Effector memory CD8-positive, alpha-beta T cell (primary cell): Measurements from ENCODE around the gene COL4A6.

Experiments
- ATAC-seq: fragments of 150-1000 bp; cut with Tn5 transposase; replicated peaks from 2 replicates; pipeline ENCODE4 v1.10.0; 2021; ENCODE audit warnings: mild to moderate bottlenecking, moderate library complexity
- DNase-seq, 3 experiments: peaks; one replicate each; pipeline ENCODE4 v3.0.0; 2021
- H3K27ac Mint-ChIP-seq, 2 donors: one replicate each; pipeline ENCODE4 v1.8.0; 2022; ENCODE audit warnings: mild to moderate bottlenecking in 2 of 2, mixed read lengths in 2 of 2, moderate library complexity in 2 of 2
- H3K27me3 Mint-ChIP-seq, 2 donors: one replicate each; pipeline ENCODE4 v1.8.0; 2022; ENCODE audit warnings: mixed read lengths in 2 of 2
- H3K36me3 Mint-ChIP-seq: one replicate; pipeline ENCODE4 v1.8.0; 2022; ENCODE audit warnings: mild to moderate bottlenecking, moderate library complexity, mixed read lengths; ENCODE audit not compliant: insufficient read depth
- H3K4me1 Mint-ChIP-seq, 2 donors: one replicate each; pipeline ENCODE4 v1.8.0; 2022; ENCODE audit warnings: low read depth in 2 of 2, mixed read lengths in 2 of 2
- H3K4me3 Mint-ChIP-seq, 2 donors: one replicate each; pipeline ENCODE4 v1.8.0; 2022; ENCODE audit warnings: mild to moderate bottlenecking in 2 of 2, mixed read lengths in 2 of 2, moderate library complexity in 2 of 2
- H3K9me3 Mint-ChIP-seq, 2 donors: one replicate each; pipeline ENCODE4 v1.8.0; 2022; ENCODE audit warnings: mixed read lengths in 2 of 2

The COL4A6 gene

GRCh38 chrX:108268434-108269080 is 169.7 kb downstream of the COL4A6 start:
- Mint-ChIP-seq H3K27ac (no peak overlapping the region), H3K4me3 (no peak overlapping the region), H3K27me3 (peaks cover 7 to 9% of the 10 kb centered on the region in 2 donors), H3K9me3 (no peaks in the 10 kb centered on the region), H3K4me1 (no peaks in the 10 kb centered on the region), H3K36me3 (no peaks in the 10 kb centered on the region)
- DNase-seq (no peak), ATAC-seq (no peak)

GRCh38 chrX:108267557-108267956 is 170.7 kb downstream of the COL4A6 start:
- Mint-ChIP-seq H3K9me3 (no peaks in the 10 kb centered on the region), H3K36me3 (no peaks in the 10 kb centered on the region), H3K27ac (no peak overlapping the region), H3K4me1 (no peaks in the 10 kb centered on the region), H3K4me3 (no peak overlapping the region), H3K27me3 (peaks cover 7 to 9% of the 10 kb centered on the region in 2 donors)
- no peak for DNase-seq
- ATAC-seq = no peak

- no peak overlapping the region for H3K4me3 Mint-ChIP-seq
- H3K9me3 Mint-ChIP-seq = no peaks in the 10 kb centered on the region
- peaks cover 7 to 9% of the 10 kb centered on the region in 2 donors for H3K27me3 Mint-ChIP-seq
- no peaks in the 10 kb centered on the region for H3K4me1 Mint-ChIP-seq
- ATAC-seq (no peak), DNase-seq (no peak)
- no peaks in the 10 kb centered on the region for H3K36me3 Mint-ChIP-seq
- H3K27ac Mint-ChIP-seq = no peak overlapping the region
These were observed 173.8 kb downstream of the COL4A6 start for GRCh38 chrX:108264376-108264775.

- no peak overlapping the region for H3K4me3 Mint-ChIP-seq
- H3K27me3 Mint-ChIP-seq = peaks cover 9 to 10% of the 10 kb centered on the region in 2 donors
- no peak for DNase-seq
- H3K36me3 Mint-ChIP-seq = no peaks in the 10 kb centered on the region
- H3K9me3 Mint-ChIP-seq = no peaks in the 10 kb centered on the region
- H3K4me1 Mint-ChIP-seq = no peaks in the 10 kb centered on the region
- no peak for ATAC-seq
- H3K27ac Mint-ChIP-seq = no peak overlapping the region
These were observed 176.5 kb downstream of the COL4A6 start for GRCh38 chrX:108261549-108262203.

GRCh38 chrX:108257556-108257955 is 180.7 kb downstream of the COL4A6 start:
- no peaks in the 10 kb centered on the region for H3K4me1 Mint-ChIP-seq
- no peaks in the 10 kb centered on the region for H3K9me3 Mint-ChIP-seq
- no peaks in the 10 kb centered on the region for H3K36me3 Mint-ChIP-seq
- H3K27ac Mint-ChIP-seq = no peak overlapping the region
- H3K27me3 Mint-ChIP-seq = peaks cover 6 to 17% of the 10 kb centered on the region in 2 donors
- ATAC-seq (no peak), DNase-seq (no peak)
- H3K4me3 Mint-ChIP-seq = no peak overlapping the region

- Mint-ChIP-seq H3K4me1 (no peaks in the 10 kb centered on the region), H3K9me3 (no peaks in the 10 kb centered on the region), H3K36me3 (no peaks in the 10 kb centered on the region), H3K27ac (no peak overlapping the region), H3K4me3 (no peak overlapping the region), H3K27me3 (peaks cover 6 to 17% of the 10 kb centered on the region in 2 donors)
- DNase-seq = no peak
- ATAC-seq = no peak
These were observed 183.6 kb downstream of the COL4A6 start for GRCh38 chrX:108254636-108255035.

- DNase-seq (no peak), ATAC-seq (no peak)
- Mint-ChIP-seq H3K4me1 (no peaks in the 10 kb centered on the region), H3K4me3 (no peak overlapping the region), H3K27ac (no peak overlapping the region), H3K9me3 (no peaks in the 10 kb centered on the region), H3K36me3 (no peaks in the 10 kb centered on the region), H3K27me3 (peaks cover 0 to 17% of the 10 kb centered on the region in 2 donors)
These were observed 187.3 kb downstream of the COL4A6 start for GRCh38 chrX:108250654-108251579.

GRCh38 chrX:108246304-108246954 is 191.8 kb downstream of the COL4A6 start:
- H3K36me3 Mint-ChIP-seq = no peaks in the 10 kb centered on the region
- no peaks in the 10 kb centered on the region for H3K27me3 Mint-ChIP-seq
- H3K4me3 Mint-ChIP-seq = no peak overlapping the region
- H3K9me3 Mint-ChIP-seq = no peaks in the 10 kb centered on the region
- H3K4me1 Mint-ChIP-seq = no peaks in the 10 kb centered on the region
- ATAC-seq = no peak
- no peak overlapping the region for H3K27ac Mint-ChIP-seq
- DNase-seq = no peak

GRCh38 chrX:108245462-108245861 is 192.8 kb downstream of the COL4A6 start:
- DNase-seq = no peak
- no peaks in the 10 kb centered on the region for H3K27me3 Mint-ChIP-seq
- H3K9me3 Mint-ChIP-seq = no peaks in the 10 kb centered on the region
- ATAC-seq = no peak
- no peaks in the 10 kb centered on the region for H3K4me1 Mint-ChIP-seq
- no peaks in the 10 kb centered on the region for H3K36me3 Mint-ChIP-seq
- no peak overlapping the region for H3K4me3 Mint-ChIP-seq
- H3K27ac Mint-ChIP-seq = no peak overlapping the region

GRCh38 chrX:108235986-108236385 is 202.2 kb downstream of the COL4A6 start:
- no peaks in the 10 kb centered on the region for H3K36me3 Mint-ChIP-seq
- ATAC-seq (no peak), DNase-seq (no peak)
- peaks cover 0 to 10% of the 10 kb centered on the region in 2 donors for H3K27me3 Mint-ChIP-seq
- no peaks in the 10 kb centered on the region for H3K9me3 Mint-ChIP-seq
- no peaks in the 10 kb centered on the region for H3K4me1 Mint-ChIP-seq
- H3K27ac Mint-ChIP-seq = no peak overlapping the region
- no peak overlapping the region for H3K4me3 Mint-ChIP-seq

- no peaks in the 10 kb centered on the region for H3K4me1 Mint-ChIP-seq
- DNase-seq (no peak), ATAC-seq (no peak)
- H3K27me3 Mint-ChIP-seq = peaks cover 9 to 12% of the 10 kb centered on the region in 2 donors
- H3K27ac Mint-ChIP-seq = no peak overlapping the region
- no peaks in the 10 kb centered on the region for H3K9me3 Mint-ChIP-seq
- H3K36me3 Mint-ChIP-seq = no peaks in the 10 kb centered on the region
- no peak overlapping the region for H3K4me3 Mint-ChIP-seq
These were observed 207.6 kb downstream of the COL4A6 start for GRCh38 chrX:108230574-108230973.

- Mint-ChIP-seq H3K4me3 (no peak overlapping the region), H3K4me1 (peaks cover 0 to 4% of the 10 kb centered on the region in 2 donors)
- no peak for ATAC-seq
These were observed 213.2 kb downstream of the COL4A6 start for GRCh38 chrX:108224727-108225621.

More at GRCh38 chrX:108224727-108225621, 213.2 kb downstream of the COL4A6 start:
- no peaks in the 10 kb centered on the region for H3K9me3 Mint-ChIP-seq
- DNase-seq = no peak
- H3K27ac Mint-ChIP-seq = no peak overlapping the region
- H3K36me3 Mint-ChIP-seq = no peaks in the 10 kb centered on the region
- peaks cover 9 to 12% of the 10 kb centered on the region in 2 donors for H3K27me3 Mint-ChIP-seq
